Right renal cortex interstitium (tissue), 3 donors: ENCODE measurements around the gene CACNA1D. TPM values are rescaled to one million over a fixed set of nuclear protein-coding genes. Genes with fewer than 3 reads are reported as not detected.

Source experiments
- DNase-seq, 3 donors: peaks; one replicate each; pipeline ENCODE4 v3.0.0-alpha.2; 2013; ENCODE audit warnings: low read depth in 3 of 3, low spot score in 2 of 3
- polyA plus RNA-seq, 3 donors: library from polyadenylated mRNA; unstranded; fragments of 120-200 nt; gene quantifications; one replicate each; pipeline ENCODE4 v1.2.1, GENCODE V29; 2013; ENCODE audit not compliant: insufficient read length in 3 of 3

The CACNA1D gene
- polyA plus RNA-seq, 3 donors = 7.7 to 14.7 (median 9.1) TPM

GRCh38 chr3:53833700-53834099, 339.3 kb downstream of the CACNA1D start:
- DNase-seq = no peak

- DNase-seq = no peak
These were observed 340.2 kb downstream of the CACNA1D start for GRCh38 chr3:53834429-53835095.

GRCh38 chr3:53835257-53835656, 340.8 kb downstream of the CACNA1D start:
- DNase-seq = no peak

- DNase-seq = no peak
These were observed 341.9 kb downstream of the CACNA1D start for GRCh38 chr3:53836084-53836872.

- DNase-seq = no peak
These were observed 342.9 kb downstream of the CACNA1D start for GRCh38 chr3:53837331-53837730.

GRCh38 chr3:53841296-53841695, 346.9 kb downstream of the CACNA1D start:
- DNase-seq = no peak

GRCh38 chr3:53842436-53843194, 348.2 kb downstream of the CACNA1D start:
- DNase-seq = peak in 1 of 3 donors; percentile 18

- DNase-seq = no peak
These were observed 349.1 kb downstream of the CACNA1D start for GRCh38 chr3:53843195-53844177.

- DNase-seq = no peak
These were observed 350.1 kb downstream of the CACNA1D start for GRCh38 chr3:53844262-53845102.

- DNase-seq = peak in 2 of 3 donors; percentile 56 to 57
These were observed 350.9 kb downstream of the CACNA1D start for GRCh38 chr3:53845103-53845880.

GRCh38 chr3:53845881-53846133, 351.4 kb downstream of the CACNA1D start:
- no peak for DNase-seq

- peak in 1 of 3 donors; percentile 27 for DNase-seq
These were observed 351.9 kb downstream of the CACNA1D start, which contains the start of the genes CHDH and IL17RB for GRCh38 chr3:53846134-53846850. TSS of gene CHDH (minus strand) at chr3:53846419. CDS start at chr3:53824008, 22,411 bp downstream. TSS of gene IL17RB (plus strand) at chr3:53846568. CDS start at chr3:53846589, 21 bp downstream.

- DNase-seq = no peak
These were observed 352.4 kb downstream of the CACNA1D start for GRCh38 chr3:53846851-53847155.

GRCh38 chr3:53849916-53850315, 355.5 kb downstream of the CACNA1D start:
- no peak for DNase-seq

- DNase-seq = peak in 1 of 3 donors; percentile 12
These were observed 356.5 kb downstream of the CACNA1D start for GRCh38 chr3:53850895-53851294.

GRCh38 chr3:53856964-53857363, 362.6 kb downstream of the CACNA1D start:
- no peak for DNase-seq

- no peak for DNase-seq
These were observed 363.8 kb downstream of the CACNA1D start for GRCh38 chr3:53858096-53858741.

GRCh38 chr3:53859178-53859577, 364.8 kb downstream of the CACNA1D start:
- DNase-seq = no peak
